HepG2 (cell line): ENCODE data around the gene SOS2. TPM values are rescaled to one million over a fixed set of nuclear protein-coding genes. Genes with fewer than 3 reads are reported as not detected.
A peak's percentile ranks its signal among the peaks of the same experiment; 100 is the strongest.

ENCODE experiments used
- CHD2 ChIP-seq: IDR thresholded peaks from 2 replicates; pipeline ENCODE4 v1.6.1; 2011; ENCODE audit warnings: low read depth, low read length, improper control_type of control experiment
- DNMT1 ChIP-seq: sonication (generic); formaldehyde crosslinking; IDR thresholded peaks from 2 replicates; pipeline ENCODE4 v1.5.1; 2020; ENCODE audit warnings: mild to moderate bottlenecking, missing genetic modification reagents
- ELF1 ChIP-seq: sonication (generic); formaldehyde crosslinking; IDR thresholded peaks from 2 replicates; pipeline ENCODE4 v1.4.0; 2020; ENCODE audit warnings: missing genetic modification reagents
- KLF9 ChIP-seq: IDR thresholded peaks from 2 replicates; pipeline ENCODE4 v1.6.1; 2016; ENCODE audit warnings: low read depth
- MEF2D ChIP-seq: sonication (generic); formaldehyde crosslinking; IDR thresholded peaks from 2 replicates; pipeline ENCODE4 v1.5.1; 2020; ENCODE audit warnings: mild to moderate bottlenecking, missing genetic modification reagents
- POLR2A ChIP-seq, 2 experiments: IDR thresholded peaks; 2 replicates each; pipeline ENCODE4 v1.6.1; 2011; ENCODE audit warnings: low read depth in 2 of 2, low read length in 2 of 2, mild to moderate bottlenecking in 1 of 2, moderate library complexity in 1 of 2; ENCODE audit not compliant: insufficient read depth in 1 of 2
- POLR2AphosphoS5 ChIP-seq: IDR thresholded peaks from 2 replicates; pipeline ENCODE4 v1.6.1; 2012; ENCODE audit warnings: low read depth, low read length
- SATB2 ChIP-seq: sonication (generic); formaldehyde crosslinking; IDR thresholded peaks from 2 replicates; pipeline ENCODE4 v1.5.0; 2020; ENCODE audit warnings: missing genetic modification reagents
- TP53 ChIP-seq: sonication (generic); formaldehyde crosslinking; conservative IDR thresholded peaks from 2 replicates; pipeline ENCODE4 v1.4.0; 2020; ENCODE audit warnings: missing genetic modification reagents
- ZIK1 ChIP-seq: sonication (generic); formaldehyde crosslinking; IDR thresholded peaks from 2 replicates; pipeline ENCODE4 v1.5.0; 2020; ENCODE audit warnings: mild to moderate bottlenecking, low read depth, missing genetic modification reagents, borderline replicate concordance
- ZMYM2 ChIP-seq: sonication (generic); formaldehyde crosslinking; IDR thresholded peaks from 2 replicates; pipeline ENCODE4 v1.8.0; 2022; ENCODE audit warnings: mild to moderate bottlenecking, missing genetic modification reagents
- ZNF24 ChIP-seq: fragments of 450-650 bp; IDR thresholded peaks from 2 replicates; pipeline ENCODE4 v1.6.1; 2017; ENCODE audit warnings: antibody characterized with exemption, mild to moderate bottlenecking
- ZNF331 ChIP-seq: sonication (generic); formaldehyde crosslinking; IDR thresholded peaks from 2 replicates; pipeline ENCODE4 v1.4.0; 2020; ENCODE audit warnings: missing genetic modification reagents
- ZNF703 ChIP-seq: sonication (generic); formaldehyde crosslinking; IDR thresholded peaks from 2 replicates; pipeline ENCODE4 v1.5.1; 2020; ENCODE audit warnings: missing genetic modification reagents, mild to moderate bottlenecking, moderate library complexity, borderline replicate concordance
- ZNF737 ChIP-seq: sonication (generic); formaldehyde crosslinking; IDR thresholded peaks from 2 replicates; pipeline ENCODE4 v1.5.0; 2020; ENCODE audit warnings: missing genetic modification reagents, mild to moderate bottlenecking, borderline replicate concordance
- ZSCAN30 ChIP-seq: sonication (generic); formaldehyde crosslinking; IDR thresholded peaks from 2 replicates; pipeline ENCODE4 v1.5.0; 2020; ENCODE audit warnings: mild to moderate bottlenecking, missing genetic modification reagents
- polyA plus RNA-seq, 8 experiments: library from polyadenylated mRNA; depleted of rRNA in 3 of 8; stranded (reverse) in 7 of 8; unstranded in 1 of 8; fragments of >200 nt; fragmentation: Illumina TruSeq in 4 of 8; extraction: Trizol in 4 of 8; gene quantifications; 2 replicates each; pipeline versions ENCODE4 v1.2.1 to v1.2.3, GENCODE V29; 2011 to 2016; ENCODE audit warnings: low read depth in 4 of 8, missing spikeins in 1 of 8, mixed read lengths in 1 of 8; ENCODE audit not compliant: insufficient read depth in 1 of 8
- total RNA-seq, 5 experiments: library from RNA; depleted of rRNA; stranded (reverse); fragments of >200 nt; fragmentation: Illumina TruSeq; extraction: Trizol; gene quantifications; 2 replicates each; pipeline ENCODE4 v1.2.3, GENCODE V29; 2016; ENCODE audit warnings: low read depth in 1 of 5
- TF ChIP-seq, protein P1 (sequence below), 2 experiments: sonication (generic) in 1 of 2; formaldehyde crosslinking in 1 of 2; IDR thresholded peaks; 2 replicates each; pipeline versions ENCODE4 v1.4.0 to v1.6.1; 2018 to 2020; ENCODE audit warnings: missing genetic modification reagents in 2 of 2, borderline replicate concordance in 1 of 2, low read depth in 1 of 2, mild to moderate bottlenecking in 1 of 2, missing biosample characterization in 1 of 2
- TF ChIP-seq, protein P2 (sequence below): sonication (generic); formaldehyde crosslinking; IDR thresholded peaks from 2 replicates; pipeline ENCODE4 v1.4.0; 2020; ENCODE audit warnings: missing genetic modification reagents
- TF ChIP-seq, protein P3 (sequence below): sonication (generic); formaldehyde crosslinking; IDR thresholded peaks from 2 replicates; pipeline ENCODE4 v1.5.0; 2020; ENCODE audit warnings: mild to moderate bottlenecking, missing genetic modification reagents

Gene SOS2
- total and polyA plus RNA-seq, 2 of the 13 experiments (the other 11 are each of a cell fraction or from before 2014, with no cell fraction given): 9.3 to 12.1 TPM

DNA sequence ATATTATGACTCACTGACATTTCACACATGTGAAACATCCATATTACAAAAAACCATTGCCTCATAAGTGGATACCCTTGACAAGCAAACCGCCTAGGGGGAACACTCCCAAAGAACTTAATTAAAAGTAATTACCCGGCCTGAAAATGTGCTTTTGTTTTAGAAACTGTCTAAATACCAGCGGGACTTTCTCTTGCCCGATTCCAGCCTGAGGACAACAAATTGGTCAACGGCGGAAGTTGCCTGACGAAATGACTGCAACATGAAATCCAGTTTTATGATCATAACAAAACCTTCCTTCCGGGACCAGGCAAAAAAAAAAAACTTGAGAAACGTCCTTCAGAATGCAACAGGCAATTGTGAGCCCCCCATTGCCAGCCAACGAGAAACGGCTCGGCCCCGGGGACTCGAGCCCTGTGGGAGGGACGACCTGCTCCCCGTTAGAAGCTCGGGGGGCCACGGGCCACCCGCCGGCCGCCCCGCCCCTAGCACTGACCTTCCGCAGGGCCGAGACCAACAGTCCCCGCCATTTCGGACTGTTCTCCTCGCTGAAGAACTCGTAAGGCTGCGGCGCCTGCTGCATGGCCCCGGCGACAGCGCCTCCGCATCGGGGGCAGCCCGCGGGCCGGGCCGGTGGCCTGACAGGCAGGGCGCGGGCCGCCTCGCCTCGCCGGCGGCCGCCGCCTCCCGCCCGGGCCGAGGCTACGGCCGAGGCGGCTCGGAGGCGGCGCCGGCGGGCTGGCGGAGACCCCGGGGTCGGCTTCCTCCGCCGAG lies 490 bp downstream of the SOS2 start (continued):
- TF ChIP-seq, protein P1, sequence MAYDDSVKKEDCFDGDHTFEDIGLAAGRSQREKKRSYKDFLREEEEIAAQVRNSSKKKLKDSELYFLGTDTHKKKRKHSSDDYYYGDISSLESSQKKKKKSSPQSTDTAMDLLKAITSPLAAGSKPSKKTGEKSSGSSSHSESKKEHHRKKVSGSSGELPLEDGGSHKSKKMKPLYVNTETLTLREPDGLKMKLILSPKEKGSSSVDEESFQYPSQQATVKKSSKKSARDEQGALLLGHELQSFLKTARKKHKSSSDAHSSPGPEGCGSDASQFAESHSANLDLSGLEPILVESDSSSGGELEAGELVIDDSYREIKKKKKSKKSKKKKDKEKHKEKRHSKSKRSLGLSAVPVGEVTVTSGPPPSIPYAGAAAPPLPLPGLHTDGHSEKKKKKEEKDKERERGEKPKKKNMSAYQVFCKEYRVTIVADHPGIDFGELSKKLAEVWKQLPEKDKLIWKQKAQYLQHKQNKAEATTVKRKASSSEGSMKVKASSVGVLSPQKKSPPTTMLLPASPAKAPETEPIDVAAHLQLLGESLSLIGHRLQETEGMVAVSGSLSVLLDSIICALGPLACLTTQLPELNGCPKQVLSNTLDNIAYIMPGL (CRISPR knock-in tag; IDR thresholded peaks at IDR 0.05; ENCODE audit: borderline replicate concordance in 1 of 2, low read depth in 1 of 2): 0 out of 4 replicates have a peak, but pooled peaks of 1 of the 2 experiments have one; percentile 34
- TF ChIP-seq MEF2D (no peak), KLF9 (CRISPR knock-in tag) (no peak), ZNF331 (CRISPR knock-in tag) (no peak), TP53 (no peak), ZNF737 (CRISPR knock-in tag) (no peak), ZSCAN30 (CRISPR knock-in tag) (no peak), DNMT1 (CRISPR knock-in tag) (no peak), CHD2 (no peak), ZMYM2 (CRISPR knock-in tag) (no peak), POLR2AphosphoS5 (peak; percentile 40; the same call in 1 of the 2 replicates), ELF1 (no peak), SATB2 (CRISPR knock-in tag) (no peak), ZIK1 (CRISPR knock-in tag) (no peak), ZNF24 (no peak), POLR2A (IDR thresholded peaks at IDR 0.05; ENCODE audit: insufficient read depth in 1 of 2, low read depth in 2 of 2, low read length in 2 of 2) (peak in 1 of 2 experiments; percentile 39; a peak in 1 of 4 replicates), ZNF703 (CRISPR knock-in tag) (no peak)
- TF ChIP-seq, protein P2, sequence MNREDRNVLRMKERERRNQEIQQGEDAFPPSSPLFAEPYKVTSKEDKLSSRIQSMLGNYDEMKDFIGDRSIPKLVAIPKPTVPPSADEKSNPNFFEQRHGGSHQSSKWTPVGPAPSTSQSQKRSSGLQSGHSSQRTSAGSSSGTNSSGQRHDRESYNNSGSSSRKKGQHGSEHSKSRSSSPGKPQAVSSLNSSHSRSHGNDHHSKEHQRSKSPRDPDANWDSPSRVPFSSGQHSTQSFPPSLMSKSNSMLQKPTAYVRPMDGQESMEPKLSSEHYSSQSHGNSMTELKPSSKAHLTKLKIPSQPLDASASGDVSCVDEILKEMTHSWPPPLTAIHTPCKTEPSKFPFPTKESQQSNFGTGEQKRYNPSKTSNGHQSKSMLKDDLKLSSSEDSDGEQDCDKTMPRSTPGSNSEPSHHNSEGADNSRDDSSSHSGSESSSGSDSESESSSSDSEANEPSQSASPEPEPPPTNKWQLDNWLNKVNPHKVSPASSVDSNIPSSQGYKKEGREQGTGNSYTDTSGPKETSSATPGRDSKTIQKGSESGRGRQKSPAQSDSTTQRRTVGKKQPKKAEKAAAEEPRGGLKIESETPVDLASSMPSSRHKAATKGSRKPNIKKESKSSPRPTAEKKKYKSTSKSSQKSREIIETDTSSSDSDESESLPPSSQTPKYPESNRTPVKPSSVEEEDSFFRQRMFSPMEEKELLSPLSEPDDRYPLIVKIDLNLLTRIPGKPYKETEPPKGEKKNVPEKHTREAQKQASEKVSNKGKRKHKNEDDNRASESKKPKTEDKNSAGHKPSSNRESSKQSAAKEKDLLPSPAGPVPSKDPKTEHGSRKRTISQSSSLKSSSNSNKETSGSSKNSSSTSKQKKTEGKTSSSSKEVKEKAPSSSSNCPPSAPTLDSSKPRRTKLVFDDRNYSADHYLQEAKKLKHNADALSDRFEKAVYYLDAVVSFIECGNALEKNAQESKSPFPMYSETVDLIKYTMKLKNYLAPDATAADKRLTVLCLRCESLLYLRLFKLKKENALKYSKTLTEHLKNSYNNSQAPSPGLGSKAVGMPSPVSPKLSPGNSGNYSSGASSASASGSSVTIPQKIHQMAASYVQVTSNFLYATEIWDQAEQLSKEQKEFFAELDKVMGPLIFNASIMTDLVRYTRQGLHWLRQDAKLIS: no peak
- TF ChIP-seq, protein P3, sequence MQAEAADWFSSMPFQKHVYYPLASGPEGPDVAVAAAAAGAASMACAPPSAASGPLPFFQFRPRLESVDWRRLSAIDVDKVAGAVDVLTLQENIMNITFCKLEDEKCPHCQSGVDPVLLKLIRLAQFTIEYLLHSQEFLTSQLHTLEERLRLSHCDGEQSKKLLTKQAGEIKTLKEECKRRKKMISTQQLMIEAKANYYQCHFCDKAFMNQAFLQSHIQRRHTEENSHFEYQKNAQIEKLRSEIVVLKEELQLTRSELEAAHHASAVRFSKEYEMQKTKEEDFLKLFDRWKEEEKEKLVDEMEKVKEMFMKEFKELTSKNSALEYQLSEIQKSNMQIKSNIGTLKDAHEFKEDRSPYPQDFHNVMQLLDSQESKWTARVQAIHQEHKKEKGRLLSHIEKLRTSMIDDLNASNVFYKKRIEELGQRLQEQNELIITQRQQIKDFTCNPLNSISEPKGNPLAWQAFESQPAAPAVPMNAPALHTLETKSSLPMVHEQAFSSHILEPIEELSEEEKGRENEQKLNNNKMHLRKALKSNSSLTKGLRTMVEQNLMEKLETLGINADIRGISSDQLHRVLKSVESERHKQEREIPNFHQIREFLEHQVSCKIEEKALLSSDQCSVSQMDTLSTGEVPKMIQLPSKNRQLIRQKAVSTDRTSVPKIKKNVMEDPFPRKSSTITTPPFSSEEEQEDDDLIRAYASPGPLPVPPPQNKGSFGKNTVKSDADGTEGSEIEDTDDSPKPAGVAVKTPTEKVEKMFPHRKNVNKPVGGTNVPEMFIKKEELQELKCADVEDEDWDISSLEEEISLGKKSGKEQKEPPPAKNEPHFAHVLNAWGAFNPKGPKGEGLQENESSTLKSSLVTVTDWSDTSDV (CRISPR knock-in tag): no peak
